AG20443 (cell line): ENCODE data around the gene TMEM59.
"Not testable (repeated sequence)": the region's sequence is repeated elsewhere in the genome, so short reads cannot be mapped to it uniquely, and the experiment has no call there.

Experiments used
- DNase-seq: peaks from one replicate; pipeline ENCODE4 v3.0.0; 2012; ENCODE audit warnings: low spot score, mixed read lengths

Gene TMEM59

GRCh38 chr1:54013393-54014008 lies 39.5 kb downstream of the TMEM59 start:
- no peak for DNase-seq

GRCh38 chr1:54012863-54013262 lies 40.1 kb downstream of the TMEM59 start:
- DNase-seq = no peak

- DNase-seq = no peak
These were observed 41.0 kb downstream of the TMEM59 start for GRCh38 chr1:54012008-54012325.

- DNase-seq = no peak
These were observed 41.5 kb downstream of the TMEM59 start for GRCh38 chr1:54011316-54012007.

- DNase-seq = no peak
These were observed 42.4 kb downstream of the TMEM59 start for GRCh38 chr1:54010415-54011117.

- DNase-seq = no peak
These were observed 43.6 kb downstream of the TMEM59 start for GRCh38 chr1:54009406-54009805.

- no peak for DNase-seq
These were observed 44.1 kb downstream of the TMEM59 start for GRCh38 chr1:54008876-54009275.

GRCh38 chr1:54007613-54008012 lies 45.4 kb downstream of the TMEM59 start:
- no peak for DNase-seq

GRCh38 chr1:54006508-54006907 lies 46.5 kb downstream of the TMEM59 start:
- DNase-seq = no peak

- DNase-seq = no peak
These were observed 48.4 kb downstream of the TMEM59 start for GRCh38 chr1:54004481-54005049.

GRCh38 chr1:54003750-54004480 lies 49.1 kb downstream of the TMEM59 start:
- DNase-seq = not testable (repeated sequence)

GRCh38 chr1:54003249-54003646 lies 49.8 kb downstream of the TMEM59 start:
- no peak for DNase-seq

GRCh38 chr1:54002544-54003248 lies 50.3 kb downstream of the TMEM59 start:
- no peak for DNase-seq

GRCh38 chr1:54001591-54001990 lies 51.4 kb downstream of the TMEM59 start:
- no peak for DNase-seq

GRCh38 chr1:53999920-54000319 lies 53.1 kb downstream of the TMEM59 start:
- DNase-seq = no peak

GRCh38 chr1:53998223-53998622 lies 54.8 kb downstream of the TMEM59 start:
- DNase-seq = no peak

- DNase-seq = no peak
These were observed 57.3 kb downstream of the TMEM59 start for GRCh38 chr1:53995683-53996082.

GRCh38 chr1:53994516-53994915 lies 58.5 kb downstream of the TMEM59 start:
- not testable (repeated sequence) for DNase-seq

GRCh38 chr1:53992085-53992874 lies 60.7 kb downstream of the TMEM59 start:
- no peak for DNase-seq

GRCh38 chr1:53987880-53988279 lies 65.1 kb downstream of the TMEM59 start:
- DNase-seq = no peak

GRCh38 chr1:53986458-53986857 lies 66.5 kb downstream of the TMEM59 start:
- DNase-seq = no peak
